GM19193 (cell line): Measurements from ENCODE around the gene FAIM.

ENCODE experiments used
- POLR2A ChIP-seq: IDR thresholded peaks from 4 replicates; pipeline ENCODE4 v1.6.1; 2011; ENCODE audit not compliant: insufficient read depth, insufficient read length; ENCODE audit errors: extremely low read depth

Gene FAIM, protein sequence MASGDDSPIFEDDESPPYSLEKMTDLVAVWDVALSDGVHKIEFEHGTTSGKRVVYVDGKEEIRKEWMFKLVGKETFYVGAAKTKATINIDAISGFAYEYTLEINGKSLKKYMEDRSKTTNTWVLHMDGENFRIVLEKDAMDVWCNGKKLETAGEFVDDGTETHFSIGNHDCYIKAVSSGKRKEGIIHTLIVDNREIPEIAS

DNA sequence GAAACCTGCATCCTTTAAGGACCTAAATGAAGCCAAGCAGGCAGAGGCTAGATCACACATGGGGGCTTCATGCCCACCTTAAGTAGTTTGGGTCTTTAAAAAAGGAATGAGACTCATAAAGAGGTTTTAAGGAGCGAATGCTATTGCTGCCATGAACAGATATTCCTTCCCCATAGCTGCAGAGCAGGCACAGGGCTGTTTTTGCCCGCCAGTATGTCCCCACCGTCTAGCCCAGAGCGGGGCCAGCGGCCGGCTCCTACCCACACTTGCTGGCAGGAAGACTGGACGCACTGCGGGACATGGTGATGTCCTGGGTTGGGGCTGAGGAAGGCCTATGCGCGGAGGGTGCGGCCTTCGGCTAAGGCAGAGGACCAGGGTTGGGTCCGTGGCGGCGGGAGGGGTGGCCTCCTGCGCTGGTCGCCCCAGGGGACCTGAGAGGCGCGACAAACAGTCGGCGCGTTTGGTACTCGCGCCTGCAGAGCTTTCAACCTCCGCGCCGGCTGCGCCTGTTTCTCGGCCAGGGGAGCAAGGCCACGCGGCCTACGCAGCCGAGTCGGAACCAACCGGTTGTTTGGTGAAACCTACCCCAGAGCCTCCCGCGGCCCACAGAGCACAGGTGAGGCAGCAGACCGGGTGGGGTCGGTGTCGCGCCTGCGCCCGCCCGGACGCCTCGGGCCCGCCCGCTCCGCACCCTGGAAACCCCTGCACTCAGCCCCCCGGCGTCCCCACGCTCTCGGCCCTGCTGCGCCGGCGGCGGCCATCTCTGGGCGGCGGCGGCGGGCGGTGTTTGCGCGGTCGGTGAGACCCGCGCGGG is at the start of gene FAIM:
Gene FAIM (plus strand): TSS at position 450 of the 814 bp plus-strand sequence. CDS start 10,956 bp downstream, outside the sequence.
- TF ChIP-seq POLR2A: peak; percentile 79

DNA sequence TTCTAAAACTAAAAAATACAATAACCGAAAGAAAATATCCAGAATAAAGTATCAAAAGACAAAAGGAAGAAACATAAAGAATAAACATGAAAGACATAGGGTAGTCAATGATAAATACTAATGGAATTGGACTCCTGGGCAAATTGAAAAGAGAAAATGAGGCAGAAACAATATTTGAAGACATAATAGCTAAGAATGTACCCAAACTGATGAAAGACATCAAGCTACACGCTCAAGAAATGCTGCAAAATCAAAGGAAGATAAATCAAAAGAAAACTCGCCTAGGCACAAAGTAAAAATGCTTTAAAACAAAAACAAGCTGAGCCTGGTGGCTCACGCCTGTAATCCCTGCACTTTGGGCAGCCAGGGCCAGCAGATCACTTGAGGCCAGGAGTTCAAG is 49.4 kb upstream of the FAIM start:
- no peak for TF ChIP-seq POLR2A

DNA sequence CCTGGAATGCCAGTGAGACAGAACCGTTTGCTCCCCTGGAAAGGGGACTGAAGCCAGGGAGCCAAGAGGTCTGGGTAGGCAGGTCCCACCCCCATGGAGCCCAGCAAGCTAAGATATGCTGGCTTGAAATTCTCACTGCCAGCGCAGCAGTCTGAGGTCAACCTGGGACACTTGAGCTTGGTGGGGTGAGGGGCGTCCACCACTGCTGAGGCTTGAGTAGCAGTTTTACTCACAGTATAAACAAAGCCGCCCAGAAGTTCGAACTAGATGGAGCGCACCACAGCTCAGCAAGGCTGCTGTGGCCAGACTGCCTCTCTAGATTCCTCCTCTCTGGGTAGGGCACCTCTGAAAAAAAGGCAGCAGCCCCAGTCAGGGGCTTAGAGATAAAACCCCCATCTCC is 48.1 kb upstream of the FAIM start:
- TF ChIP-seq POLR2A: no peak

DNA sequence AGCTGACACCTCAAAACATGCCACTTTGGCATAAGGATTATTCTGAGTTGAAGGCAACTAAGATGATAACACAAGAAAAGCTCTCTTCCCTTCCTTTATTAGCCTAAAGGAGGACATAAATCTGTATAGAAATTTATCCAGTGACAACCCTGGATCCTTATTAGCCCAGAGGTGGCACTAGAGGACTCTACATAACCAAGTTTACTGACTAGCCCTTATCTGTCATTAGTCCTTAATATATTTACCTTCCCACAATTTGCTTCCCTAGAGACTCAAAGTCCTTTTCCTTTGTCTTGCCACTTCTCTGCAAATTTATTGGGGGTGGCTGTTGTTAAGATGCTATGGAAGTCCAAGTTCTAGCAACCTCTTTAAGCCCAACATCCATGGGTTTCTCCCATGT is 41.2 kb upstream of the FAIM start:
- TF ChIP-seq POLR2A: no peak

DNA sequence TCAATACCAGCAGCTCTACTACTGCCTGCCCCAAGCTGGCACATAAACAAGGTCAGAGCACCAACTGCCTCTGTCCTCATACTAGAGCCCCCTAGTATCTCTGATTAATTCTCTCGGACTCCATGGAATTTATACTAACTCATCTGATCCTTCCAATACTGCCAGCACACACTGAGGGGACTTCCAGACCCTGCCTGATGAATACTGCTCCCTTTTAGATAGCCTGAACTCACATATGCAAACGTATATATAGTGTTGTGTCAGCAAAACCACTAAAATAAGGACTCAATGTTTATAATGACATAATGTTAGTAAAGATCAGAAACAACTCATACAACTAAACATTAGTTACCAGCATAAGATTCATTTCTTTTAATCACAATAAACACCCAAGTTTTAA is 39.5 kb upstream of the FAIM start:
- no peak for TF ChIP-seq POLR2A

DNA sequence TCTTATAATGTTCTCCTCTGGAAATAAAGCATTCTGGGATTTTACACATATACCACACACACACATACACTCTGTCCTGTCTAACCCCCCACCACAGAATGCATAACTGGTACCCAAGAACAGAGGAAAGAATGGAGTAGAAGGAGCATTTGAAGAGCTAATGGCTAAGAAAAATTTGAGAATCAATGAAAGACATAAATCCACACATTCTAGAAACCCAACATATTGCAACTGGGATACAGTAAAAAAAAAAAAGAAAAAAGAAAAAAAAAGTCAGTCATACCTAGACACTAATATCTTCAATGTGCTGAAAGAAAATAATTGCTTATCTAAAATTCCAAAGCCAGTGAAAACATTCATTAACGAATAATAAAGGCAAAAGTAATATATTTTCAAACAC is 35.4 kb upstream of the FAIM start:
- TF ChIP-seq POLR2A: no peak

DNA sequence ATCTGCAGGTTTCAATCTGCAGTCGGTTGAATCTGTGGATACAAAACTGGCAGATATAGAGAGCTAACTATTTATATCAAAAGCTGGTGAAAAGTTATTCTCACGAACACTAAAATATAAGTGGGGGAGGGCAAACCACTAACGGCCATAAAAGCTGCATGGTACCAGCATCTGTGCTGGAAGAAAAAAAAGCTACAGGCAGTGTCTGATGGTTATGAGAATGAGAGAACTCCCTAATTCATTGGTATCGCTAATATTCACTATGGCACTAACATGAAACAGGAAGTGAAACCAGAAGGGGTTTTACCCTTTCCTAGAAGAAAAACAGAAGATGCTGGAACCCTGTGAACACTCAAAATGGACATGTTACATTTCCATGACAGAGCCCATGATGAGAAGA is 30.4 kb upstream of the FAIM start:
- TF ChIP-seq POLR2A: no peak

DNA sequence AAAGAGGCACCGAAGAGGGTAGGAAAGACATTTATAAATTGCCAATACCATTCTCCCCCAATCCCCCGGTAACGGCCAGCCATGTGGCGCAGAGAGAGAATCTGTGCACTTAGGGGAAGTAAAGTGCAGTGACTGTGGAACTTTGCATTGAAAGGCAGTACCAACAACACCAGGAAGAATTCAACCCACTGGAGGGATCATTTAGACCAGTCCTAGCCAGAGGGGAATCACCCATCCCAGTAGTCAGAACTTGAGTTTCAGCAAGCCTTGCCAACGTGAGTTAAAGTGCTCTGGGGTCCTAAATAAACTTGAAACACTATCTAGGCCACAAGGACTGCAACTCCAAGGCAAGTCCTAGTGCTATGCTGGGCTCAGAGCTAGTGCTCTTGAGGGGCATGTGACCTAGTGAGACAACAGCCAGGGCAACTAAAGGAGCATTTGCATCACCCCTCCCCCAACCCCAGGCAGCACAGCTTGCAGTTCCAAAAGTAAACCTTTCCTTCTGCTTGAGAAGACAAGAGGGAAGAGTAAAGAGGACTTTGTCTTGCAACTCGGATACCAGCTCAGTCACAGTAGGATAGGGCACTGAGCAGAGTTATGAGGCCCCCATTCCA is 29.5 kb upstream of the FAIM start:
- no peak for TF ChIP-seq POLR2A

DNA sequence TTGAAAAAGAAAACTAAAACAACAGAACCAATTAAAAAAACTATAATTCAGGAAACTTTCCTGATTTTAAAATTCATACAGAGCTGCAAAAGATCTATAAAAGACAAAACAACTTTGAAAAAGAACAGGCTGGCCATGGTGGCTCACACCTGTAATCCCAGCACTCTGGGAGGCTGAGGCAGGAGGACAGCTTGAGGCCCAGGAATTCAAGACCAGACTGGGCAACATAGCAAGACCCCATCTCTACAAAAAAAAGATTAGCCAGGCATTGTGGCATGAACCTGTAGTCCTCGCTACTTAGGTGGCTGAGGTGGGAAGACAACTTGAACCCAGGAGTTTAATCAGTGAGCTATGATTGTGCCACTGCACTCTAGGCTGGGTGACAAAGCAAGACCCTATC is 21.2 kb upstream of the FAIM start:
- no peak for TF ChIP-seq POLR2A

DNA sequence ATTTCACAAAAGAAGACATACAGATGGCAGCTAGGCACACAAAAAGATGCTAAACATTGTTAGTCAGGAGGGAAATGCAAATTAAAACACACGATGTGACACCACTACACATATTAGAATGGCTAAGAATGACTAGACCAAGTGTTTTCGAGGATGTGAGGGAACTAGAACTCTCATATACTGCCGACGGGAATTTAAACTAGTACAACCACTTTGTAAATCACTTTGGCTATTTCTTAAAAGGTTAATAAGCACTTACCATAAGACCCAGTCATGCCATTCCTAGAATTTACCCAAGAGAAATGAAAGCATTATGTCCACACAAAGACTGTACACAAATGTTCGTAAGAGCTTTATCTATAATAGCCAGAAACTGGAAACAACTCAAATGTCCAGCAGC is 20.1 kb upstream of the FAIM start:
- no peak for TF ChIP-seq POLR2A

DNA sequence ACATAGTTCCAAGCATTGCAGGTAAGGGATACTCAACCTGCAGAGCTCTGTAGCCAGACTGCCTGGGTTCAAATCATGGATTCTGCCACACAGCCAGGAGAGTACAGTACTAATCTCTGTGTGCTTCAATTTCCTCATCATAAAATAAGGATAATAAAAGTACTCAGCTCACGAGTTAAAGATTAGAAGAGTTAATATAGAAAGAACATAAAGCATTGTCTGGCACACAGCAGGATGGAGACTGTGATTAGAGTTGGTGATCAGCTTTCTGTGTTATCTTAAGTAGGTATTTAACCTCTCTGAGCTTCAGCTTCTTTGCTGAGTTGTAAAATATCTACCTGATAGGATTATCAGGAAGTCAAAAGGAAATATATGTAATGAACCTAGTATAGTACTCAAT is 17.2 kb upstream of the FAIM start:
- TF ChIP-seq POLR2A: no peak

DNA sequence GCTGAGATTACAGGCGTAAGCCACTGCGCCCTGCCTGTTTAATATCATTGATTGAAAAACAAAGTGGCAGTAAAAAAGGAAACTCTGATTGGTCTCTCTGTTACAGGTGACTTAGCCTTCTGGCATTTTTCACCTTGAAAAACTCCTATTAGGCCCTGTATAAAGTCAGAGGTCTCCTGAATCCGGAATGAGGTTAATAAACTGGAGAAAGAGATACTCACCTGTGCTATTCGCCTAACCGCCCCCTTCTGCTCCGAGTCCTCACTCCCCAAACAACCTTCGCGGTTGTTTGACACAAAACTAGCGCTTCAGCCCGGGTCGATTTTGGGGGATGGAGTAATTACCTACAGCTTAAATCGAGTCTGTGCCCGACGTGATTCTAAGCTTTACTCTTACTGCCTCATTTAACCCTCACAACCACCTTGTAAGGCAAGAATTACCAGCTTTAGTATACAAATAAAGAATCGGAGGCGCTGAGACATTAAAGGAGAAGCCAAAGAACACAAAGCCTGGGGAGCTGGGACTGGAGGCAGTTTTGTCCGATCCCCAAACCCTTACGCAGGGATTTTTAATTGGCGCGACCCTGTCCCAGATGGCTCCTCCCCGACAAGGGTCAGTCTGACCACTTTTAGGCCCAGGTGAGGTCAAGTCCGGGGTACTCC is 15.0 kb upstream of the FAIM start:
- TF ChIP-seq POLR2A: no peak

DNA sequence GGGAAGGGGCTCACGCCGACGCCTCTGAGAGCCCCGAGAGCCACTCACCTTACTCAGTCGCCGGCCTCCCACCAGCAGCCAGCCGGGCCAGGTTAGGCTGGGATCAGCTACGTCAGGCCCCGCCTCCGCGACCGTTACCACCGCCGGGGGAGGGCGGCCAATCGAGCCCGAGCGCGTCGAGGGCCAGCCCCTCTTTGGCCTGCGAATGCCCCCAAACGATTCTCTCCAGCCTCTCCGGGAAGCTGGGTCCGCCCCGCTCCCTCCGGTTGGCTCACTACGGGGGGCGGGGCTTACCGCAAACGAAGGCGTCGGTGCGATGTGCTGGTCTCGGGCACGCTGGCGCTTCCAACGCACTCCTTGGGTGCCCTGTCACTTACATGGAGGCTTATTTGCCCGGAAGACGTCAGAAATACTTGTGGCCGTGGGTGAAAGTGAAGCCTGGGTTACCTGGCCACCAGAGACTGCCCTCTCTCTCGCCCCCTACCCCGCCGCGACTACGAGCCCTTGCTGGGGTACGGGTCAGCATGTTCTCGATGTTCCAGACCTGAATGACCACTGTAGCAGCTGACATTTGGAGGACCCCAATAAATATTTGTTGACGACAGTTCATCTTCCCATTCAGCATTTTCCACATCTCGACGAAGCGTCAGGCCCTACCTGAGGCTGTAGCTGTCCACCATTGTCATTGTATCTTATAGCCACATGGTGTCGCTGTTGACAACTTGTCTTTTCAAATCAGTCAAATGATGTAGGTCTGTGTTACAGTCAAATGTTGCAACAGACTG is 14.2 kb upstream of the FAIM start, which contains the start of gene CEP70:
Gene CEP70 (minus strand): TSS at position 111 of the 785 bp plus-strand sequence. CDS start 21,333 bp downstream, outside the sequence.
- TF ChIP-seq POLR2A: peak; percentile 74

DNA sequence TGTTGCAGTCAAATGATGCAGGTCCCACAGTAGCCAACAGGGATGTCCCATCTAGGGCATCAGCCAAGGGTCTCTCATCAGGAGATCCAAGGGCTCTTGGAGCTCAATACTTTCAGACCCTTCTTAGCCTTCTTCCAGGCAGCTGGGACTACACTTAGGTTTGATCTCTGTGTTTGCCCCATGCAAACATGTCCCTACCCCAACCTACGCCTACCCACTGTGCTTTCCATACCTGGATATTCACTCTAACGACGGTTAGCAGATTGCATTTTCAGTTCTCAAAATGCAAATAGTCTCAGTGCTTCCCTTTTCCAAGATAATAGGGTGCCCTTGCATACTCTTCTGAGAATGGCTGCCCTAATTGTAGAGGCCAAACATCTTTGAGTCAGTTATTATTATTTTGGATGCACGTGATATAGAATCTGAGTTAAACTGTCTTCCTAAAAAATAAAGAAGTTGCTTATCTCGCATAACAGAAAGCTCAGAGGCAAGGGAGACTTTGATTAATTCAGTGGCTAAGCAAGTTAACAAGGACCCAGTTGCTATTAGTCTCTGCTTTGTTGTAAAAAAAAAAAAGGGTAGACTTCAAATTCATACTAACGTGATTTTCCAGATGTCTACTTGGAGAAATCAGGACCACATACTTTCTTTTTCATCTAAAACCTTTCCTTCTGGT is 13.5 kb upstream of the FAIM start:
- TF ChIP-seq POLR2A: no peak

DNA sequence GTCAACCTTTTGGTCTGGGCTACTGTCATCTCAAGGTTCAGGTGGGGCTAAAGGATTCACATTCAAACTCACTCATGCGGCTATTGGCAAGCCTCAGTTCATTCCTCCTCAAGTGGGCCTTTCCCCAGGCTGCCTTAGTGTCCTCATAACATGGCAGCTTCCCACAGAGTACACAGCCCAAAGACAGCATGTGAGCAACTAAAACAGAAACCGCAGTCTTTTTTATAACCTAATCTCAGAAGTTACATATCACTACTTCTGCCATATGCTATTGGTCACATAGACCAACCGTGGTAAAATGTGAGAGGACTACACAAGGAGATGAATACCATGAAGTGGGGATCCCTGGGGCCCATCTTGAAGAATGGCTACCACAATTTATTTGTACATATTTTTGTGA is 10.0 kb upstream of the FAIM start:
- no peak for TF ChIP-seq POLR2A
